ENCODE data around the gene CAMK1D.

CAMK1D gene

DNA sequence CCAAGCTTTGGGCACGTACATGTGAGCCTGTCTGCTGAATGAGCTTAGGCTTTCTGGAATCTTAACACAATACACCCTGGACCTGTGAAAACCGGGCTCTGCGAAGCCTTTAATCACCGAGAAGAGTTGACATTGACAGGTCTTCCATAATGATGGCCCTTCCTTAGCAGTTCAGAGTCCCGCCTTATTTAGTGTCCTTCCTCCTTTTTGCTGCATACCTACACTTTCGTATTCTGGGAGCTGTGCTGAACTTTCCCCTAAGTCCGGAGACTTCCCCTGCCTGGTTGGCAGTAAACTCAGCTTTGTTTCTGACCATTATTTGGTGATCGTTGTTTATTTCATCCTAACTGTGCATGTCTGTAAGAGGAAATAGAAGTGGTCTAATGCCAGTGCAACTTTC is 212.0 kb downstream of the CAMK1D start:
- no peak for DNase-seq (ENCODE audit: low read depth)

DNA sequence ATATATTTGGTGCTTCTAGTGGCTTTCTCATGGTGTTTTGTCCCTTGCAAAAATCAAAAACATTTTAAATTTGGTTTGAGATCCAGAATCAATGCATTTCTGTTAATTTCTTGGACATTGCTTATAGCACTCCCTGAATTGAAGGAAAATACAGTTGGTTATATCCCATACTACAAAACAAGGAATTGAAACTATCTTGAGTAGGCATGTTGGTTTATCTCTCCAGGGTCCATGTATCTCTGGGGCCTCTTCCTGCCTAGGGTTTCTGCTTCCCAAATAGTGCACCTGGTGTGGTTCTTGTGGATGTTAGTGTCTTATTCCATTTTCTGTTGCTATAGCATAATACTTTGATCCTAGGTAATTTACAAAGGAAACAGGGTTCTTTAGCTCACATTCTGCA is 212.4 kb downstream of the CAMK1D start:
- DNase-seq (ENCODE audit: low read depth) = no peak

DNA sequence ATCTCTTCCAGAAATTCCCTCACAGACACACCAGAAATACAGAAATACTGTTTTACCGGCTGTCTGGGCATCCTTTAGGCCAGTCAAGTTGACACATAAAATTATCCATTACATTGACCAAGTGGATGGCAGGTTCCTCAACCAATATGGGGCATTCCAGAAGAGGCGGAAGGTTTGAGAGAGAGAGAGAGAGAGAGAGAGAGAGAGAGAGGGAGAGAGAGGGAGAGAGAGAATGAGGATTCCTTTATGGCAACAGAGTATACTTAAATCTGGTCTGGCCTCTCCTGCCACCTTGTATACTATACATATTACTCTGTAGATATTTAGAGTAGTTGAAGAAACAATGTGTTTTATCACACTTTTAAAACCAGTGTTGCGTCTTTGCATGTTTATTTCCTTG is 214.1 kb downstream of the CAMK1D start:
- DNase-seq (ENCODE audit: low read depth) = no peak

DNA sequence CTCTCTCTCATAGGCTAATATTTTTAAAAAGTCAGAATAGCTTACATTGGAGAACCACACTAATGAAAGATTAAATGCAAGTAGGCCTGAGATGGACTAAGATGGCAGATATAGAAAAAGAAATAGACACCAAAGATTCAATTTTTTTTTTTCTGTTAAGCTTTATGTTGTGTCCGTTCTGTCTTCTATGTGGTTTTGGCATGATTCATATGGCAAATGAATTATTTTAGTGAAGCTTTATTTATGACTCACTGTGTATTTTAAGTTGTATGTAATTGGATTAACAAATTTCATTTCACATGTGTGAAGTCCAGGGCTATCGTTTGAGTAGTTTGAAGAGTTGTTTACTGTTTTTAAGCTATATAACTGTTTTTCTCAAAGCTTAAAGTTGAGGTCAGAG is 214.8 kb downstream of the CAMK1D start:
- DNase-seq (ENCODE audit: low read depth) = no peak

GRCh38 chr10:12566161-12567115 is 217.1 kb downstream of the CAMK1D start:
- no peak for DNase-seq (ENCODE audit: low read depth)

DNA sequence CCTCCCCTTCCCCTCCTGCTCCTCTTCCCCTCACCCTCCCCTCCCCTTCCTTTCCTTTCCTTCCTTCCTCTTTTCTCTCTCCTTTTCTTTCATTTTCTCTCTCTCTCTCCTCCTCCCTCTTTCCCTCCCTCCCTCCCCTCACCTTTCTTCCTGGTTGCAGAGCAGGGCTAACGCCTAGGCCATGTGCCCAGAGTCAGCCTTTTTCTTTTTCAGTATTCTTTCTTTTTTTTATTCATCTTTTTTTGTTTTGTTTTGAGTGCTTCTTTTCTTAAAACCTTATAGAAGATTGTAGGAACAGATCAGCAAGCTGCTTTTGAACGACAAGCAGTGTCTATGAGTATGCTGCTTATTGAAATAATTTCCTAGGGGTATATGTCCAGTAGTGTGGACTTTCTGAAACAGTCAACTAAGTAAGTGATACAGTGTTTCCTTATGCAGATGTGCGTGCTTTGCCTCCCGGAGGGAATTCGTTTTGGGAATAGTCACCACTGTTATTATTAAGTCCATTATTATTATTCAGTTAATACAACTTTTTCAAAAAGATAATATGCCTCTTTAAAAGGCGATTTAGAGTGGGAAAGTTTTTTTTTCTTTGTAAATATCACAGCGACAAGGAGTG is 219.2 kb downstream of the CAMK1D start:
- DNase-seq (ENCODE audit: low read depth) = no peak

DNA sequence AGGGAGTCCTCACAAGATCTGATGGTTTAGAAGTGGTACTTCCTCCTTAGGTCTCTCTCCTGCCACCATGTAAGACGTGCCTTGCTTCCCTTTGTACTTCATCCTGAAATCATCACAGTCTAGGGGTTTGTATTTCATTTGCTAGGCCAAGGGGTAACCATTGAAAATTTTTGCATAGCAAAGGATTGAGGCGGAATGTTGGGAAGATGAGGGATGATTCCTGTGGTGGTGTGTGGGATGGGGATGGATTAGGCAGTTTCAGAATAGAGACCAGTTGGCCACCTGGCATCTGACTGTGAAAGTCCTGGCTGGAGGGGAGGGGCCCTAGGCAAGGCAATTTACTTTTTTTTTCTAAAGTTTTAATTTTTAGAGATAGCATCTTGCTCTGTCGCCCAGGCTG is 222.9 kb downstream of the CAMK1D start:
- DNase-seq (ENCODE audit: low read depth) = no peak

DNA sequence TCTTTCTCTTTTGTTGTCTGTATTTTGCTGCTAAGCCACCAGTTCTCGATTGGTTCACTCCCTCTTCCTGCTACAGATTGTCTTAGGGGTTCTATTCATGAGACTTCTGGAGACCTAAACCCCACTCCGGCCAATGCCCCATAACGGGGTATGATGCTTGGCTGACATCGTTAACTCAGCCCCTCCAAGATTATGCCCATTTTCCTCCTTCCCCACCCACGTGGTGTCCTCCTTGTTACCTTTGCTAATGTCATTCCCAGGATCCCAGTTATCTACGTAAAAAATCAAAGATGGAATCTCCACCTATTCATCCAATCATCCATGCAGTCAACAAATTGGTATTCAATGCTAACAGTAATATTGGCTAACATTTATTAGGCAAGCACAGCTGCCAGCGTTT is 228.3 kb downstream of the CAMK1D start:
- no peak for DNase-seq (ENCODE audit: low read depth)

GRCh38 chr10:12579954-12580858 is 230.9 kb downstream of the CAMK1D start:
- no peak for DNase-seq (ENCODE audit: low read depth)

- no peak for DNase-seq (ENCODE audit: low read depth)
Observed at GRCh38 chr10:12583891-12584595, 234.7 kb downstream of the CAMK1D start.

- DNase-seq (ENCODE audit: low read depth) = no peak
Observed at GRCh38 chr10:12586741-12587140, 237.4 kb downstream of the CAMK1D start.

GRCh38 chr10:12587451-12587888 is 238.1 kb downstream of the CAMK1D start:
- DNase-seq (ENCODE audit: low read depth) = no peak

DNA sequence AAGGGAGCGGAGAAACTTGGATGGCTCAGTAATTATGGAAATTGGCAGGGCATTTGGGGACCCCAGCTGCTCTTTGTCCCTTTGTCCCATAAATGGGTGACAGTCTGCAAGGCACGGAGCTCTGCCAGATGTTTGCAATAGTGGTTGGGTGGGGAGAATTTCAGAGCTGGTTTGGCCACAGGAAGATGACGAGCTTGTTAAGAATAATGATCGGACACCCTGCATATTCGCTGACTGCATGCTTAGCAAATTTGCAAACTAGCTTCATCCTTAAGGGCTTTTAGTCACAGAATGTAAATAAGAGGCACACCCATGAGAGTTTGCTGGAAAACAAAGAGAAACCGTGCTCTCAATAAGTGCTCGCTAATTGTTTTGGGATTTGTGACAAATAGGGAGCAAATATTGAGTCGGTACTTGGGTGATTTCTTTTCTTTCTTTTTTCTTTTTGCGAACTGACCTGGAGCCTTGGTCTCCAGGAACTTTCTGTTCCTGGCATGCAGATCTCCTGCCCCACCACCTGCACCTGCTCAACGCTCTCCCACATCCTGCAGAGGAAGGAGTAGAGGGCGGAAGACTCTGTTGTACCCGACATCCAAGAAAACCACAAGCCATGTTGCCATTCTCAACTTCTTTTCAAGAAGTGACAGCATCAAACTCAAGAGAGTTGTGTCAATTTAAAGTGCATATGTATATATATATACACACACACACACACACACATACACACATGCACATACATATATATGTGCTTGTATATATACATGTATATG is 238.9 kb downstream of the CAMK1D start:
- DNase-seq (ENCODE audit: low read depth) = peak; percentile 2

- DNase-seq (ENCODE audit: low read depth) = no peak
Observed at GRCh38 chr10:12589291-12589690, 239.9 kb downstream of the CAMK1D start.

GRCh38 chr10:12589791-12590190 is 240.4 kb downstream of the CAMK1D start:
- no peak for DNase-seq (ENCODE audit: low read depth)

GRCh38 chr10:12590675-12591659 is 241.6 kb downstream of the CAMK1D start:
- DNase-seq (ENCODE audit: low read depth) = no peak

DNA sequence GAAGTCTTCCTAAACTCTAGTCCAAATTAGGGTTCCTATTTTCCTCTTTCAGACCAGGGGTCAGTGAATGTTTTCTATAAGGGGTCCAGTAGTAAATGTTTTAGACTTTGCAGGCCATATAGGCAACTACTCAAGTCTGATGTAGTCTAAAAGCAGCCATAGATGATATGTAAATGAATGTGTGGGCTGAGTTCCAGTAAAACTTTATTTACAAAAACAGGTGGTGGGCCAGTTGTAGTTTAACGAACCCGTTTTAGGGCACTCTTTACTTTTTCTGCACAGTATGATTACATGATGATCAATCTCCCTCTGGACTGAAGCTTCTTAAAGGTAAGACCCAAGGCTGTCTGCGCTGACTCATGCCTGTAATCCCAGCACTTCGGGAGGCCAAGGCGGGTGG is 243.6 kb downstream of the CAMK1D start:
- no peak for DNase-seq (ENCODE audit: low read depth)

- DNase-seq (ENCODE audit: low read depth) = no peak
Observed at GRCh38 chr10:12594448-12594944, 245.1 kb downstream of the CAMK1D start.

DNA sequence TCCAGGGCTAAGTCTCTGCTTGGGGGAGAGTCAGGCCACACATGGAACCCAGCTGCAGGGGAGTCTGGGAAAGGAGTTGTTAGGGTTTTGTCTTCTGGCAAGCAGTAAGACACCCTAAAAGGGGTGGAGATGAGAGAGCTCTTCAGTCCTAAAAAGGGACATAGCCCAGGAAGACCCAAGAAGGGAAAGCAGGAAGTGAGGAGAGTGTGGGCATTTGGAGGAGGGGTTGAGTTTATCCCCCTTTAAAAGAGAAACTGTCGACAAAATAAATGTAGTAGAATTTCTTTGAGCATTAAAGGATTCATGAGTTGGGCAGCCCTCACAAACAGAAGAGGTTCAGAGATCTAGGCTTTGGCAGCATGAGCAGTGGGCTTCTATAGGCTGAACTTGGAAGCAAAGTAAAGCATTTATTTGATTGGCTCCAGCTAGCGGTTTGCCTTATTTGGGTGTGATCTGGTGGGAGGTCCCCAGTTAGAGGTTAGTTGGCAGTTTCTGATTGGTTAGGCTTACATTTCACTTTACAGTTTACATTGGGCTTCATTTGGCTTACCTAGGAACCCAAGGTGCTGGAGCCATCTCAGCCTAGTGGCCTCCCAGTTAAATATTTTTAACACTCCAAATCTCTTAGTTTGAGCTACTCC is 246.7 kb downstream of the CAMK1D start:
- DNase-seq (ENCODE audit: low read depth) = no peak

All from EH (cell line).